Measurements from ENCODE around the gene MRPS6. TPM values are rescaled to one million over a fixed set of nuclear protein-coding genes. Genes with fewer than 3 reads are reported as not detected.

MRPS6 gene
- total RNA-seq, 2 donors from 2014 or later = 221 to 282 TPM

- no peak overlapping the region for H3K4me3 ChIP-seq (ENCODE audit: low read length)
- no peaks in the 10 kb centered on the region for H3K4me1 ChIP-seq (ENCODE audit: control insufficient read depth, insufficient read depth, low read length)
- peaks cover 52% of the 10 kb centered on the region for H3K36me3 Mint-ChIP-seq (ENCODE audit: low read depth)
- no peak overlapping the region for H3K9ac ChIP-seq (ENCODE audit: extremely low read depth, low read length, poor library complexity, severe bottlenecking)
- peaks cover 5% of the 10 kb centered on the region for H3K9me3 Mint-ChIP-seq
- H3K27me3 ChIP-seq (ENCODE audit: control insufficient read depth, insufficient read depth, low read length, poor library complexity, severe bottlenecking) = no peaks in the 10 kb centered on the region
- peaks cover 17% of the 10 kb centered on the region for H3K9me3 ChIP-seq (ENCODE audit: control insufficient read depth, low read length)
- no peak for TF ChIP-seq CTCF (conservative IDR thresholded peaks at IDR 0.05)
- no peak overlapping the region for H3K27ac ChIP-seq (ENCODE audit: low read depth, low read length)
- peaks cover 15% of the 10 kb centered on the region for H3K36me3 ChIP-seq (ENCODE audit: control insufficient read depth, insufficient read depth, low read length)
- peaks cover 12% of the 10 kb centered on the region for H3K4me1 Mint-ChIP-seq
- H3K27me3 Mint-ChIP-seq (ENCODE audit: insufficient read depth) = no peaks in the 10 kb centered on the region
- 94 to 100% methylated on average over 4 to 5 of the region's 5 CpGs for WGBS, 2 experiments (ENCODE audit: insufficient coverage in 1 of 2, insufficient read length in 1 of 2)
- H3K4me3 Mint-ChIP-seq = no peak overlapping the region
- no peak overlapping the region for H3K27ac Mint-ChIP-seq
- DNase-seq = no peak
Observed at GRCh38 chr21:34152500-34152899, 79.1 kb downstream of the MRPS6 start.

- Mint-ChIP-seq H3K36me3 (ENCODE audit: low read depth) (peaks cover 46% of the 10 kb centered on the region), H3K4me1 (peaks cover 3% of the 10 kb centered on the region), H3K9me3 (peaks cover 18% of the 10 kb centered on the region), H3K27ac (no peak overlapping the region), H3K4me3 (no peak overlapping the region), H3K27me3 (ENCODE audit: insufficient read depth) (no peaks in the 10 kb centered on the region)
- Histone ChIP-seq H3K36me3 (ENCODE audit: control insufficient read depth, insufficient read depth, low read length) (peaks cover 11% of the 10 kb centered on the region), H3K27me3 (ENCODE audit: control insufficient read depth, insufficient read depth, low read length, poor library complexity, severe bottlenecking) (no peaks in the 10 kb centered on the region), H3K9me3 (ENCODE audit: control insufficient read depth, low read length) (peaks cover 15% of the 10 kb centered on the region), H3K27ac (ENCODE audit: low read depth, low read length) (no peak overlapping the region), H3K4me1 (ENCODE audit: control insufficient read depth, insufficient read depth, low read length) (no peaks in the 10 kb centered on the region), H3K4me3 (ENCODE audit: low read length) (no peak overlapping the region), H3K9ac (ENCODE audit: extremely low read depth, low read length, poor library complexity, severe bottlenecking) (no peak overlapping the region)
- no peak for DNase-seq
- WGBS, 2 experiments (ENCODE audit: insufficient coverage in 1 of 2, insufficient read length in 1 of 2) = 93 to 95% methylated on average over 4 to 5 of the region's 5 CpGs
- no peak for TF ChIP-seq CTCF (conservative IDR thresholded peaks at IDR 0.05)
Observed at GRCh38 chr21:34154878-34155277, 81.5 kb downstream of the MRPS6 start.

- H3K27me3 Mint-ChIP-seq (ENCODE audit: insufficient read depth) = no peaks in the 10 kb centered on the region
- H3K27me3 ChIP-seq (ENCODE audit: control insufficient read depth, insufficient read depth, low read length, poor library complexity, severe bottlenecking) = no peaks in the 10 kb centered on the region
- H3K4me3 Mint-ChIP-seq = no peak overlapping the region
- H3K27ac Mint-ChIP-seq = no peak overlapping the region
- peaks cover 3% of the 10 kb centered on the region for H3K4me1 Mint-ChIP-seq
- WGBS, 2 experiments (ENCODE audit: insufficient coverage in 1 of 2, insufficient read length in 1 of 2) = 92 to 100% methylated on average over 1 to 3 of the region's 3 CpGs
- H3K9me3 Mint-ChIP-seq = peaks cover 28% of the 10 kb centered on the region
- no peak for DNase-seq
- H3K4me1 ChIP-seq (ENCODE audit: control insufficient read depth, insufficient read depth, low read length) = no peaks in the 10 kb centered on the region
- peaks cover 7% of the 10 kb centered on the region for H3K36me3 ChIP-seq (ENCODE audit: control insufficient read depth, insufficient read depth, low read length)
- H3K4me3 ChIP-seq (ENCODE audit: low read length) = no peak overlapping the region
- peaks cover 44% of the 10 kb centered on the region for H3K36me3 Mint-ChIP-seq (ENCODE audit: low read depth)
- H3K9me3 ChIP-seq (ENCODE audit: control insufficient read depth, low read length) = peaks cover 11% of the 10 kb centered on the region
- H3K9ac ChIP-seq (ENCODE audit: extremely low read depth, low read length, poor library complexity, severe bottlenecking) = no peak overlapping the region
- no peak for TF ChIP-seq CTCF (conservative IDR thresholded peaks at IDR 0.05)
- no peak overlapping the region for H3K27ac ChIP-seq (ENCODE audit: low read depth, low read length)
Observed at GRCh38 chr21:34156957-34157356, 83.6 kb downstream of the MRPS6 start.
